Measurements from ENCODE around the gene PACS1.
"Not testable (repeated sequence)": the region's sequence is repeated elsewhere in the genome, so short reads cannot be mapped to it uniquely, and the experiment has no call there.

PACS1 gene

GRCh38 chr11:66076561-66076960 is 6.5 kb downstream of the PACS1 start:
- no peak for DNase-seq

GRCh38 chr11:66077927-66078326 is 7.9 kb downstream of the PACS1 start:
- no peak for DNase-seq

- not testable (repeated sequence) for DNase-seq
These were observed 8.9 kb downstream of the PACS1 start for GRCh38 chr11:66078949-66079348.

- DNase-seq: no peak
These were observed 10.2 kb downstream of the PACS1 start for GRCh38 chr11:66080055-66080817.

- no peak for DNase-seq
These were observed 11.4 kb downstream of the PACS1 start for GRCh38 chr11:66081505-66081904.

GRCh38 chr11:66082946-66083698 is 13.1 kb downstream of the PACS1 start:
- DNase-seq: no peak

- DNase-seq: no peak
These were observed 13.7 kb downstream of the PACS1 start for GRCh38 chr11:66083767-66084166.

GRCh38 chr11:66084821-66085475 is 14.9 kb downstream of the PACS1 start:
- DNase-seq: no peak

GRCh38 chr11:66087148-66087908 is 17.3 kb downstream of the PACS1 start:
- DNase-seq: no peak

GRCh38 chr11:66089067-66089466 is 19.0 kb downstream of the PACS1 start:
- no peak for DNase-seq

- no peak for DNase-seq
These were observed 20.2 kb downstream of the PACS1 start for GRCh38 chr11:66090288-66090687.

- DNase-seq: not testable (repeated sequence)
These were observed 22.1 kb downstream of the PACS1 start for GRCh38 chr11:66092125-66092524.

- DNase-seq: not testable (repeated sequence)
These were observed 29.7 kb downstream of the PACS1 start for GRCh38 chr11:66099746-66100145.

GRCh38 chr11:66100272-66101065 is 30.4 kb downstream of the PACS1 start:
- no peak for DNase-seq

- no peak for DNase-seq
These were observed 31.0 kb downstream of the PACS1 start for GRCh38 chr11:66101066-66101464.

GRCh38 chr11:66104057-66104638 is 34.1 kb downstream of the PACS1 start:
- no peak for DNase-seq

GRCh38 chr11:66106786-66107599 is 36.9 kb downstream of the PACS1 start:
- no peak for DNase-seq

- no peak for DNase-seq
These were observed 37.8 kb downstream of the PACS1 start for GRCh38 chr11:66107600-66108510.

GRCh38 chr11:66109294-66109693 is 39.2 kb downstream of the PACS1 start:
- DNase-seq: no peak

- DNase-seq: no peak
These were observed 41.1 kb downstream of the PACS1 start for GRCh38 chr11:66111158-66111557.
